ENCODE measurements around the gene MAB21L4. TPM values are rescaled to one million over a fixed set of nuclear protein-coding genes. Genes with fewer than 3 reads are reported as not detected.

The MAB21L4 gene
- total RNA-seq, 1 experiment from 2014 or later = not detected

DNA sequence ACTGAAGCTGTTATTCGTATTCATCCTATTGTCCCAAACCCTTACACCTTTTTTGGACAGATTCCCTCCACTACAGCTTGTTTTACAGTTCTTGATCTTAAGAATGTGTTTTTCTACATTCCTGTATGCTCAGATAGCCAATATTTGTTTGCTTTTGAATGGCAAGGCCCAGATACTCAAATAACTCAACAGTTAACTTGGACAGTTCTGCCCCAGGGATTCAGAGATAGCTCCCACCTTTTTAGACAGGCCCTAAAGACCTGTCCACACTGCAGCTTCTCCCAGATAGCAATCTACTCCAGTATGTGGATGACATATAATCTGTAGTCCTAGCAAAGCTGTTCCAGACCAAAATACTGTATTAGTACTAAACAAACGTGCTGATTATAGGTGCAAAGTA lies 34.4 kb downstream of the MAB21L4 start:
- peaks cover 9% of the 10 kb centered on the region; the same call in 1 of the 2 replicates for H3K27me3 ChIP-seq (ENCODE audit: insufficient read depth, low read length)
- TF ChIP-seq RAD21 (IDR thresholded peaks at IDR 0.05; ENCODE audit: low read depth) (no peak), JUND (IDR thresholded peaks at IDR 0.05) (no peak), ELF1 (IDR thresholded peaks at IDR 0.05; ENCODE audit: borderline replicate concordance, low read depth) (no peak), YY1 (IDR thresholded peaks at IDR 0.05; ENCODE audit: extremely low read depth, insufficient replicate concordance, low read depth, low read length) (no peak), CEBPB (IDR thresholded peaks at IDR 0.05; ENCODE audit: low read depth) (no peak), SRF (IDR thresholded peaks at IDR 0.05; ENCODE audit: low read depth) (no peak), ZNF274 (IDR thresholded peaks at IDR 0.05; ENCODE audit: low read depth, low read length) (no peak), POLR2AphosphoS5 (IDR thresholded peaks at IDR 0.05; ENCODE audit: low read depth, low read length) (no peak)
- TF ChIP-seq, protein P1, sequence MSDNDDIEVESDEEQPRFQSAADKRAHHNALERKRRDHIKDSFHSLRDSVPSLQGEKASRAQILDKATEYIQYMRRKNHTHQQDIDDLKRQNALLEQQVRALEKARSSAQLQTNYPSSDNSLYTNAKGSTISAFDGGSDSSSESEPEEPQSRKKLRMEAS (IDR thresholded peaks at IDR 0.05) = no peak
- TF ChIP-seq, protein P2, sequence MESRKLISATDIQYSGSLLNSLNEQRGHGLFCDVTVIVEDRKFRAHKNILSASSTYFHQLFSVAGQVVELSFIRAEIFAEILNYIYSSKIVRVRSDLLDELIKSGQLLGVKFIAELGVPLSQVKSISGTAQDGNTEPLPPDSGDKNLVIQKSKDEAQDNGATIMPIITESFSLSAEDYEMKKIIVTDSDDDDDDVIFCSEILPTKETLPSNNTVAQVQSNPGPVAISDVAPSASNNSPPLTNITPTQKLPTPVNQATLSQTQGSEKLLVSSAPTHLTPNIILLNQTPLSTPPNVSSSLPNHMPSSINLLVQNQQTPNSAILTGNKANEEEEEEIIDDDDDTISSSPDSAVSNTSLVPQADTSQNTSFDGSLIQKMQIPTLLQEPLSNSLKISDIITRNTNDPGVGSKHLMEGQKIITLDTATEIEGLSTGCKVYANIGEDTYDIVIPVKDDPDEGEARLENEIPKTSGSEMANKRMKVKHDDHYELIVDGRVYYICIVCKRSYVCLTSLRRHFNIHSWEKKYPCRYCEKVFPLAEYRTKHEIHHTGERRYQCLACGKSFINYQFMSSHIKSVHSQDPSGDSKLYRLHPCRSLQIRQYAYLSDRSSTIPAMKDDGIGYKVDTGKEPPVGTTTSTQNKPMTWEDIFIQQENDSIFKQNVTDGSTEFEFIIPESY (IDR thresholded peaks at IDR 0.05; ENCODE audit: extremely low read depth, insufficient replicate concordance, low read length) = no peak
- H3K27ac ChIP-seq (ENCODE audit: low read depth, low read length) = no peak overlapping the region
- ATAC-seq = no peak
- no peaks in the 10 kb centered on the region for H3K9me2 ChIP-seq (ENCODE audit: insufficient read depth)
- no peak overlapping the region for H3K4me3 ChIP-seq (replicated peaks in 1 of 2; ENCODE audit: low read depth in 1 of 2, low read length in 2 of 2)
- no peaks in the 10 kb centered on the region for H3K9me3 ChIP-seq (ENCODE audit: control insufficient read depth in 1 of 2, insufficient read depth in 1 of 2, low read depth in 1 of 2, low read length in 2 of 2)
- no peaks in the 10 kb centered on the region for H3K36me3 ChIP-seq (ENCODE audit: control insufficient read depth in 1 of 2, insufficient read depth in 2 of 2, low read length in 2 of 2)
- intact Hi-C loops (cut with micrococcal nuclease) = no loop called here
- no peak overlapping the region for H3K9ac ChIP-seq (ENCODE audit: low read length)
- H3K4me2 ChIP-seq (ENCODE audit: low read length) = no peak overlapping the region
- no peak for DNase-seq (ENCODE audit: low read depth, low spot score)
- no TSS peak for BruUV-seq (replicated peaks)
- no peak overlapping the region for H2AFZ ChIP-seq (ENCODE audit: low read depth, low read length, poor library complexity, severe bottlenecking)
- POLR2A ChIA-PET = no interaction called here
- RAD21 ChIA-PET (ENCODE audit: low non-redundant PET in 1 of 2, low total read pairs in 2 of 2, uncharacterized antibody in 2 of 2, unreplicated experiment in 2 of 2) = no interaction called here
- no peaks in the 10 kb centered on the region for H3K4me1 ChIP-seq (ENCODE audit: control insufficient read depth in 1 of 2, insufficient read depth in 2 of 2, low read length in 2 of 2)
- CTCF ChIA-PET = no interaction called here
- no peaks in the 10 kb centered on the region for H3K79me2 ChIP-seq (ENCODE audit: insufficient read depth, low read length)
- no peaks in the 10 kb centered on the region for H4K20me1 ChIP-seq (ENCODE audit: insufficient read depth)
